SHP77 (cell line): Measurements from ENCODE around the gene RAPGEF4.

Experiments
- DNase-seq, 2 experiments: peaks; one replicate each; lab custom pipeline; 2025; lab: John Stamatoyannopoulos, UW

The RAPGEF4 gene

DNA sequence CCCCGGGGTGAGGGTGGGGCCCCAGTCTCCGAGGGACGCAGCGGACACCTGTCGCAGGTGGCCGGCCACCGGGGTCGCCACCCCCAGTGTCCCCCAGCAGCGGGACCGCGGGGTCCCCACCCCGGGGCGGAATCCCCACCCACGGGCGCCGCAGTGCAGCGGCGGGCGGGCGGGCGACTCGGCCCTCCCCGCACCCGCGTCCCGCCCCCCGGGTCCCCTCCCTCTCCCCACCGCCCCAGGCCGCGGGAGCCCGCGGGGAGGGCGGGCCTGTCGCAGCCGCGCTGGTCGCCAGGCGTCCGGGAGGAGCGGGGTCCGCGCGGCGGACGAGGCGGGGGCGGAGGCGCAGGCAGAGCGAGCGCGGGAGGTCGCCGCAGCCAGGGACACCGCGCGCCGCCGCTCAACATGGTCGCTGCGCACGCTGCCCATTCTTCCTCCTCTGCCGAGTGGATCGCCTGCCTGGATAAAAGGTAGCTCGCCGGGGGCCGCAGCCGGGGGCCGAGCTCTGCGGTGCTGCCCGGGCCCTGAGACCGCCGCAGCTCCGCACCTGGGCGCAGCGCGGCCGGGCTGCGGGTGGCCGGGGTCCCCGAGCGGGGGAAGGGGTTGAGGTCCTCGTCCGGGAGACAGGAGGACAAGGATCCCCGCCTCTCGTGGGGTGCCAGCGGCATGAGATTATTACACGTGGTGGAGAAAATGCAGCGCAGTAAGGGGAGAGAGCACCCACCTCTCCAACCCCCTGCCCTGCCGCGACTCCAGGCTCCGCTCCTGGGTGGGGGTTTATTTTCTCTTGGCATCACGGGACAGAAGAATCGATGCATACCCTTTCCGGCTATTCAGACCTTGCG, at the start of gene RAPGEF4:
Gene RAPGEF4 (plus strand): TSS at position 264 of the 842 bp plus-strand sequence. CDS start 139 bp downstream, at position 403.
- no peak for DNase-seq

DNA sequence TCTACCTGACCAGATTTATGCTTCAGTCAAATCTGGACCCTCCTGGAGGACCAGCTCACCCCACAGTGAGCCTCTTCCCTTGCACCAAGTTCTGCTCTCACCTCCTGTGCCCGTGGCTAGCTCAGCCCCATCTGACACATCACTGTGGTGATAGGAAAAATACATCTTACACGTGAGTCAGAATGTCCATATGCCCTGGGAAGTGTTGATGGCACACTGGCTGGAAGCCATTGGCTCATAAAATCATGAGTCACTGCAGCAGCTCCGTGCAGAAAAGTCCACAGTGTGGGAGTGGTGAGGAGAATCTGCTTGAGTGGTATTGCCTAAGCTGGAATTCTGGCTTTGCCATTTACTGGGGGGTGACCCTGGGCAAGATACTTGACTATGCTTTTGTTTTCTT, 42.6 kb upstream of the RAPGEF4 start:
- DNase-seq: peak; percentile 41 to 51

DNA sequence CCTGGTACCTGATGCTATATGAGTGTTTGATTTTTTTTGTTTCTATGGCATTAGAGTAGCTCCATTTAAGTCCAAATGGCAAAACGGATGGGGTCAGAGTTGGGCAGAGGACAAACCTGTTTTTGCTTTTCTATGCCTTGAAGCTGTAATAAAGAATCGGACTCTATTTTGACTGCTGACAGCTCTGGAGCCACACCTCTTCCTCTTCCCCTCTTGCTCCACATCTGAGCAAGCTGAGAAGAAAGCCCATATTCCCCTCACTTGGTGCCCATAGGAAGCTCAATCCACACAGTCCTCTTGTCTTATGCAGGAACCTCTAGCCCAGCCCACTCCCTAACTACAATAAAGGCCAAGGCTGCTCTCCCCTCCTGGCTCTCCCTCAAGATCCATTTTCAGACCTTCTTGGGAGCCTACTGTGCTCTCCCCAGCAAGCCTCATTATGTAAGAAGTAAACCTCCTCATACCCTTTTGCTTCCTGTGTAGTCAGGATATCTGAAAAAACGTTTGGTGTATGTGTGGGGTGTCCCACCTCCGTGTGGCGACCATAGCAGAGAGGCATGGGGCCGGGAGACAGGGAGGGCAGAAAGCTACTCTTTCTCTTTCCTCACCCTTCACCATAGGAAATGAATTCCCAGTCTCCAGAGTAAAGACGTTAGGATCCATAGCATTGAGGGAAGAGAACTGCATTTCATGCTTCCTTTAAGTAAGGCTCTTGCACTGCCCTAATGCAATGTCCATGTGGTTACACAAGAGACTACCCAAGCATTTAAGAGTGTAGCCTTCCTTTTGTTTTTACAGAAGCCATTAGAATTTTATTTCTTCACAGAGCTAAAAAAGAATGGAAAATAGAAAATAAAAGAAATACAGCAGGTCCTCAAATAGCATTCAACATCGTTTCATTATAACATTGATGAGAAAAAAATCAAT, 41.9 kb upstream of the RAPGEF4 start:
- DNase-seq: no peak

DNA sequence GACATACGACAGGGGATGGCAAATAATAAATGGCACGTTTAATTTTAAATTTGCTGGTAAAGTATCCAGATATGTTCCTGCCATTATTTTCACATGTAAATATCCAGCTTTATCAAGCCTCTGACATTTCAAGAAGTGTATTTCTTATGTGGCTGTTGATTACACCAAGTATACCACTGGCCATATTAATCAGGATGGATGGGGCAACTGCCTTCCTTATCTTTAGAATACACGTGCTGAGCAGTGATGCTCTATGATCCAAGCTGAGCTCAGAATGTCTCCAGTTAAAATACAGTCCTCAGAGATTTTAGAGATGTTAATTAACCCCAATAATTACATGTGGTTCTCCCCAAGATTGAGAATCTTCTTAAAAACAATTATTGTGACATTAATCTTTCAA, 38.3 kb upstream of the RAPGEF4 start:
- DNase-seq: no peak

DNA sequence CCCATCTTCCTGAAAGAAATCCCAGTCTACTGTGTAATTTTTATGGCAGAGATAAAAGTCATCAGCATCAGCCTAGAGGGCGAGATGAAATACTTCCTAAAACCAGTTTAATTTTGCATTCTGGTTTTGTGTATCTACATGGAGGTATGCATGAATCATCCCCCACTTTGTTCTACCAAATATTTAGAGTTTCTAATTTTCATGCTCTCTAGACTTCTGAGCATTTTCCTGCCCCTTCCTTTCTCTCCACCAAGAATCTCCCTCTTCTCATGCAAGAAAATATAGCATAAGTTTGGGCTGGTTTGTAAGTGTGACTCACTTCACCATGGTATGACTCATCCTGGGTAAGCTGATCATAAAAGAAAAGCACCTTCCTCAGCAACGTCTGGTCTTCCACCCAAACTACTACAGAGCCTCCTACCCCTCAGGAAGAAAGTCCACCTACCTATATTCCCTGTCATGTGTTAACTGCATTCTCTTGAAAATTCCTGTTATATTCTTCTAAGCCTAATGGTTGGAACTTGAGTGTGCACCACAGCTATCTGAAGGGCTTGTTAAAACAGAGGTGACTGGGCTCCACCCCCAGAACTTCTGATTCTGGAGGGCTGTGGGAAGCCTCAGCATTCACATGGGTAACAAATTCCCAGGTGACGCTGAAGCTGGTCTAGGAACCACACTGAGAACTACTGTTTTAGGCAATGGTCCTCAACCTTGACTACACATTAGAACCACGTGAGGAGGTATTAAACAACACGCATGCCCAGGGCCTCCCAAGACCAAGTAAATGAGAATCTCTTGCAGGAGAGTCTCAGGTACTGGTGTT, 37.4 kb upstream of the RAPGEF4 start:
- no peak for DNase-seq

DNA sequence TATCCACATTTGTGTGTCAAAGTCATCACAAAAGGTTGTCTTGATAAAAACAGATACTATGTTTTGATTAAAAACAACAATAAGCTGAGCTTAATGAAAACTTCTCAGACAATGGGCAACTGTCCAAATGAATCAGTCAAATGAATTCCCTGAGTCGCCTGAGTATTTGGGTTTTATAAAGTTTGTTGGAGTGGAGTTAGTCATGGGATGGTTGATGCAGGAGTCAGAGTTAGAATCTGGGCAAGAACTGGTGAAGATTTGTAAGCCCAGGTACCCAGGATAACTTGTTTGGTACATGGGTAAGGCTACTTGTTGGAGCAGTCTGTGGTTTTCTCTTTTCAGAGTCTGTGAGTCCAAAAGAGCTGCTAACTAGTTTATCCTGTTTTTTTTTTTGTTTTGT, 34.4 kb upstream of the RAPGEF4 start:
- DNase-seq: no peak

DNA sequence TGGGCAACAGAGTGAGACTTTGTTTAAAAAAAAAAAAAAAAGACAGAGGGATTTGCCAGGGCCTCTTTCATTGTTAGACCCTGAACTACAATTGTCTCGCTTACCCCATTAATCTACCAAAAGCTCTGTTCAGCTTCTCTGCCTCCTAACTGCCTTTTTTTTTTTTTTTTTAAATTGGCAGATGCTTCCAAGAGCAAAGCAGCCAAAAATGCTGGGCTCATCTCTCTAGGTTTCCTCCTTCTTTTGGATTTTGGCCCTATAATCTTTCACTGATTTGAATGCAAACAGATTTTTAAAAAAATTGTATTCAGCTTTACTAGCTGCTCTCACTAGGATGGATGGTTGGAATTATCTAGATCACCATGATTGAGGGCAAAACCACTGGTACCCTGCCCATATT, 33.2 kb upstream of the RAPGEF4 start:
- no peak for DNase-seq

DNA sequence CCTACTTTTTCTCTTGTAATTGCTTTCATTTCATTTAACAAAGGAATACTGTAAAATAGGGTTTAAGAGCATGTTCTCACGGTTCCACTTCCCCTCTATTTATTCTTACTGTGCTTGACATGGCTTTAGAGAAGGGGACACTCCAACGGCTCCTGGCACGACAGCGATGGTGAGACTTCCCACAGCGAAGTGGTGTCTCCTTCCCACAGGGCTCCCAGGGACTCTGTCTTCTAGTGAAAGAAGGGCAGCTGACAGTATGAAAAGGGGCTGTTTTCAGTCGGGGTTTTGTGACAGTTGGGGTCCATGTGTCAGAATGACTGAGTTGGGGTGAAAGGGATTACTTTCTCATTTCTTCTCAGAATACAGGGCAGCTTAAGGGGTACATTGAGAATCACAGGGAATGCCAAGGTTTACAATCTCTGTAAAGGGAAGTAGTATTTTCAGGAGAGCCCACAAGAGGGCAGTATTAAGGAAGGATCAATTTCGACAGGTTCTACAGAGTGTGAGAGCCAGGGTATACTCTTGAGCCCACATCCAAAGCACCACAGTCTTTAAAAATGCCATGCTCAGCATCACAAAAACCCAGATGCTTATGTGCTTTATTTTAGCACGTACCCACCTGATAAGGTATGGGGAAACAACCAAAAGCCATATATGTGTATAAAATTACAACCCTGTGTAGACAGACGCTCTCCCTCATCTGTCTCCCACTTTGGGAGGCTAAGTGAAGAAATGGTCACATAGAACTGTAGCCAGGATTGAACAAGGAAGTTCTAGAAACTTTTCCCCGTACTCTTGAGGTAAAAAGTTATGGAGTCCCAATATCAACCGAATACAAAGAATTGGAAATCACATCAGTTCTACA, 31.3 kb upstream of the RAPGEF4 start:
- DNase-seq: no peak

DNA sequence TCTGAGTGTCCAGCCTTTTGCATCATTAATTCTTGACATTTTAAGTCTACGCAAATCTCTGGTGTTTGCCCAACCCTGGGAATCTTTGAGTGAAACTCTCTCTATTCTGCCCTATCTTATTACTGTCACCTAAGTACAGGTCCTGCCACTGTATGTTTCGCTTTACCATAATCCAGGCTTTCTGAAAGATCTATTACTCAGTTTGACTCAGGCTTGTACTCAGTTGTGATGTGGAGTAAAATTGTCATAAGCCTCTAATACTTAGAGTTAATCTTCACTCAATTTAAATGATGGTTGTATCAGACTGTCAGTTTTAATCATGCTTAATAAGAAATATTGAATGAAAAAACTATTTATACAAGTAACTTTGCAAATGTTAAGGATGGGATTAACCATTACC, 30.3 kb upstream of the RAPGEF4 start:
- no peak for DNase-seq

DNA sequence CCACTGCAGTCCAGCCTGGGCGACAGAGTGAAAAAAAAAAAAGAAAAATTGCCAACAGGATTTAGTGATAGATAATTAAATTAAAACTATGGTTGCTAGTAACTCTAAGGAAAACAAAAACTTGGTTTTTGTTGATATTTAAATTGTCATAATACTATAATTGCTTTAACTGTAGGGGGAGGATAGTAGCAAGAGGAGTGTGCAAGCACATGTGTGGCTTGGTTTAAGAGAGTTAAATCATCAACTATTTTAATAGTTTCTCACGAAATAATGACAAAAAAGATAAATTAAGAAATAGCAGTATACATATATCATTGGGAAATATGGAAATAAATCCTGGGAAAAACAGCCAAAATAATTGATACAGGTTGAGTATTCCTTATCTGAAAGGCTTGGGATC, 27.4 kb upstream of the RAPGEF4 start:
- DNase-seq: no peak

DNA sequence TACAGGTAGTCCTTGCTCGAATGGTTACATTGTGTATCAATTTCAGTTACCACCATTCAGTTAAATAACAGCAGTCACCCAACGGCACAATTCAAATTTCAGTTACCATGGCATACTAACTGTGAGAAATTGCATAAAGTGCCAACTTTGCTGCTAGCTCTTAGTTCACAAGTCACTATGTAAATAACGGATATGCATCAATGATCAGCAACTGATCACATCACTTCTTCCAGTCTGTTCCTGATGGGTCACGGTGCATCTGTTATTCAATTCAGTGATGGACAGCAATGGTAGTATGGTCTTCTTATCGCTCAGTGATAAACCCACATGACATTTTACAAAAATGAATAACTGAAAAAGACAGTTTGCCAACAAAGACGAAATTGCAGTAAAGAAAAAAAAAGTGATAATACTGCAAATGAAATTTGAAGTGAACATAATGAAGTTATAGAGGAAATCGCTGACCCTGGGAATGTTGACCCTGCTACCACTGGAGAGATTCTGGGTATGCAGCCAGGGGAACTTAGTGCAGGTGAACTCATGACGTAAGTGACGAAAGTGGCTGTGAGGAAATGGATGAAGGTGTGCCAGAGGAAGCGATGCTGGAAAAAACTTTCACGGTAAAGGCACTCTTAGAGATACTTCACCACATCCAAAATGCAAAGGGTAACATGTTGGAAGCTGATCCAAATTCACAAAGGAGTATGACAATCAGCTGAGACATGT, 25.9 kb upstream of the RAPGEF4 start:
- no peak for DNase-seq

DNA sequence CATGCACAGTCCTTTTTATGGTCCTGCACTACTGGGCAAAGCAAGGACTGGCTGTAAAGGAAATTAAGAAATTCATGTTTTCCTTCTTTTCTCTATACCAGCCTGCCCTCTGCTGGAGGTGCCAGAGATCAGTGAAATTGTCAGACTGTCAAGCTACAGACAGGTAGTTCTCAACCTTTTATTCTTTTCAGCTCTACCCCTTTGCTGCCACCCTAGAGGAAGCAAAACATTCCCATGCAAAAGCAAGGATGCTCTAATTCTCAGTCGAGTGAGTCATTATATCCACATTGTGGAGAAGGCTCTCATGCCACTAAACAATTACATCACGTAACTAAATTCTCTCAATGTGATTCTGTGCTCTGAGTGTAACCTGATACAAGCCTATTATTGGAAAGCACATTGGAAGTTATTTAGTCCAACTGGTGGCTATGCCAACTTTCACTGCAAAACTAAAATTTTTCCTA, 25.0 kb upstream of the RAPGEF4 start:
- peak; percentile 29 to 30 for DNase-seq

DNA sequence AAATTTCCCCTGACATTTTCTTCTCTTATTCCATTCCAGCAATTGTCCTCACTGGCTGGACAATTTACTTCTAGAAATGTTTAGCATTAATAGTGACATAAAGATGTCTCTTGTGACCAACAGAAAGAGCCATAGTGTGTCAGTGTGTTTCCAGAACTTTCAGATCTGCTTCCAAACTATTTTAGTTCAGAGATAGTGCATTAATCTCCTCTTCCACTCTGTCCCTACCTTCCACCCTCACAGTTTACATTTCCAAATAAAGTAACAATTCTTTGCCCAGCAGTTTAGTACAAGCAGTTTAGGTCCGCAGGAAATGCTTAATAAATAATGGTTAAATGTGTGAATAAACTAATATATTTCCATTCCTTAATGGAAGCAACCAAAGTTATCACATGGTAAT, 24.5 kb upstream of the RAPGEF4 start:
- no peak for DNase-seq

DNA sequence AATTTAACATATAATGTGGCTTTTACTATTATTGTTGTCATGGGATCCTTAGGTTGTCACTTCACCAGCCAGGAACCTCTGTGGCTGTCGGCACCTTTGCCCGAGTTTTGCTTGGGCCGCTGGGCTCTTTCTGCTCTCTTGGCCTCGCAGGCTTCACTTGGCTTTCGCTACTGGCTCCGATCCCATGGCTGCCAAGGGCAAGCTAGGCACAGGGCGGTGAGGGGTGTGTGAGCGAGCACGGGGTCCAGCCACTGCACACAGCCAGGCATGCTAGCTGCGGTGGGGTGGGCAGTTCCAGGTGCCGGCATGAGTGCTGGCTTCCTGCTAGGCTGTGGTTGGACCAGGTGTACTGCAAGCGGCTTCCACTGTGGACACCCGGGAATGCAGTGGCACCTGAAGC, 23.4 kb upstream of the RAPGEF4 start:
- DNase-seq: no peak

DNA sequence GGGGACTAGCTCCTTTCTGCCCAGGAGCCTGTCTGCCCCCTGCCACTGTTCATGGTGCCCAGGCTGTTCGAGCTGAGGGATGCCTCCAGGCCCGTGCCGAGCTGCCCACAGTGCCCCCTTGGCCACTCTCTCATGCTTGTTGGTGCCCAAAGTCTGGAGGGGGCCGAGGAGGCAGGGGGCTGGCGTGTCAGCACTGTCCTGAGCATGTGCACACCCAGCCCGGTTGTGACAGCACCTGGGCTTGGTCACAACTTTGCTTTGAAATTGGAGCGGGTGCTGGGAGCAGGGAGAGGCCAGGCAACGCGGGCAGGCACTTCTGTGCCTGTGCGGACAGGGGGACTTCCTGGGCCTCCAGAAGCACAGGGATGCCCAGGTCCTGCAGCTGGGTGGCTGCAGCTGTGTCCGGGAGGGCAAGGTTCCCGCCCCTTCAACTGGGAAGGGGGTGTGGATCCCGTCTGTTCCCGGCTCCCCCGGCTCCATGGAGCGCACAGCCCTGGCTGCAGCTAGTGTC, 22.2 kb upstream of the RAPGEF4 start:
- no peak for DNase-seq

DNA sequence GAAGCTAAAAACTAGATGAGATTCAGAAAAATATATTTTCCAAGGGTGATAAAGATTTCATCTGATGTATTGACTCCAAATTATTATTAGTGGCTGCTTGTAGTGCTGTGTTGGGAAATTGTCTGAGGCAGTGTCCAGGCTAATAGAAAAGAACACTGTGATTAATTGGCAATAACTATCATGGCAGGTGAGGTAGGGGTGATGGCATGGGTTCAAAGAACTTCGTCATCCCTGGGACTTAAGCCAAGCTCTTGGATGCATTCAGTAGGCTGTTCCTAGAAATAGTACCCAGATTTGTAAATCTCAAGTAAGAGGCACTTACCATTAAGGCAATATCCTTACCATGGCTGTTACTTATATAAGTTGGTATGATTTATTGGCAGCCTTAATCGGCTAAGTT, 13.2 kb upstream of the RAPGEF4 start:
- no peak for DNase-seq

DNA sequence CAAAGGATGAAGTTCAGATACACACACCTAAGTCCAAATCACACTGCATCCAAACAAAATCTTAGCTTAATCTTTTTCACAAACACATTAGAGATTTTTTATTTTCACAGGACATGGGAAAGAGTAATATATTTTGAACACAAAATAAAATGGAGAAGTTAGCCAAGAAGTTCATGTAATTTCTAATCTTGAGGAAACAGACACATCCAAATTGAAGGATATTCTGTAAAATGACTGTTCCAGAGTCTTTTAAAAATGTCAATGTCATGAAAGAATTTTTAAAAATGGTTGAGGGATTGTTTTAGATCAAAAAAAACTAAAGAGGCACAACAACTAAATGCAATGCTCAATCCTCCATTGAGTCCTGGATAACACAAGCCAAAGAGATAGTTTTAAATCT, 12.4 kb upstream of the RAPGEF4 start:
- DNase-seq: no peak

DNA sequence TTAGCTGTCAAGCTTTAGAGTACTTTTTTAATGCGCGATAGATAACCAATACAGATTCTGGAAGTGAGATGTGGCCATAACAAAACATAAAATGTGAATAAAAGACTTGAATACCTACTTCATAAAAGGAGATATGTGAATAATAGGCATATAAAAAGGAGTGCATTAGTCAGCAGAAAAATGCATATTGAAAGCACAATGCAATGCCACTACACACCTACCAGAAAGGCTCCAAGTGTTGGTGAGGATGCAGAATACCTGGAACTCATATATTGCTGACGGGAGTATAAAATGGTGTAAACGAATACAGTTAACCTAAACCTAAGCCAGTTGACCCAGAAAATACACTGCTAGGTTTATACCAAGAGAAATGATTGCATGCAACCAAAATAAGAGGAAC, 10.9 kb upstream of the RAPGEF4 start:
- DNase-seq: no peak

DNA sequence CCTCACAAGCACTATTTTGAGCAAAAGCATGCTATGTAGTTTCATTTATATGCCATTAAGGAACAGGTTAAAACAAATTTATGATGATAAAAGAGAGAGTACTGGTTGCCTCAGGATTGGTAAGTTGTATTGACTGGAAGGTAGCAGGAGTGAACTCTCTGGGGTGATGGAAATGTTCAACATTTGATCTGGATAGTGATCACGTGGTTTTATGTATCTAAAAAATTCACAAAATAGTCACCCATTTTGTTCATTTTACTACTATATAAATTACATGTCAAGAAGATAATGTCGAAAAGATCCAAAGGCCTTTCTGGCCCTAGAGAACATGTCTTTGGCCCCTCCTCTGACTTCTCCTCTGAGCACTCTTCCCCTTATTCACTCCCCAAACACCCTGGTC, 10.4 kb upstream of the RAPGEF4 start:
- no peak for DNase-seq

DNA sequence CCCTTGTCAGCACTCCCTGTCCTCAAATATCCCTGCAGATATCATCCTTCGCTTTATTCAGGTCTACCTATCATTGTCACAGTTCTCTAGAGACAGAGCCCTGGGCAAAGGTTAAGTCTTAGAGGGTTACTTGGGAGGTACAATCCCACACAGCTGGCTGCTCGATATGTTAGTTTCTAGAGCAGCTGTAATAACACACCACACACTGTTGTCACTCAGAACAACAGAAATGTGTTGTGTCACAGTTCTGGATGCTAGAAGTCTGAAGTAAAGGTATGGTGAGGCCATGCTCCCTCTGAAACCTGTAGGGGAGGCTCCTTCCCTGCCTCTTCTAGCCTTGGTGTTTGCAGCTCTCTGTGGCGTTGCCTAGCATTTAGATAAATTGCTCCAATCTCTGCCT, 9.9 kb upstream of the RAPGEF4 start:
- DNase-seq: no peak
